Loucy (cell line): ENCODE results near the gene RANBP3.
"Not testable (repeated sequence)": the region's sequence is repeated elsewhere in the genome, so short reads cannot be mapped to it uniquely, and the experiment has no call there.

ENCODE experiments used
- EZH2phosphoT487 ChIP-seq: fragments of 200-600 bp; IDR thresholded peaks from 2 replicates; pipeline ENCODE4 v1.6.1; 2018; ENCODE audit warnings: antibody characterized with exemption, mild to moderate bottlenecking, moderate library complexity, borderline replicate concordance
- TF ChIP-seq, protein P1 (sequence below): fragments of 200-600 bp; sonication (generic); conservative IDR thresholded peaks from 2 replicates; pipeline ENCODE4 v1.5.1; 2014; ENCODE audit warnings: mild to moderate bottlenecking, antibody characterized with exemption, low read length

DNA sequence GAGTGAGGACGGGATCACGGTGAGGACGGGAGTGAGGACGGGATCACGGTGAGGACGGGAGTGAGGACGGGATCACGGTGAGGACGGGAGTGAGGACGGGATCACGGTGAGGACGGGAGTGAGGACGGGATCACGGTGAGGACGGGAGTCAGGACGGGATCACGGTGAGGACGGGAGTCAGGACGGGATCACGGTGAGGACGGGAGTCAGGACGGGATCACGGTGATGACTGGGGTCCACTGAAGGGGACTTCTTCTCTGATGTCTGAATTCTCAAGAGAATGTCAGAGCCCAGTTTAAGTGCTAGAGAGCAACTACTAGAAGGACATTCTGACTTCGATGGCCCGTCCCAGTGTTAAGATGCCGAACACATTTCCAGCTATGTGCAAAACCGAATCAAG, 46.8 kb upstream of the RANBP3 start:
- TF ChIP-seq, protein P1, sequence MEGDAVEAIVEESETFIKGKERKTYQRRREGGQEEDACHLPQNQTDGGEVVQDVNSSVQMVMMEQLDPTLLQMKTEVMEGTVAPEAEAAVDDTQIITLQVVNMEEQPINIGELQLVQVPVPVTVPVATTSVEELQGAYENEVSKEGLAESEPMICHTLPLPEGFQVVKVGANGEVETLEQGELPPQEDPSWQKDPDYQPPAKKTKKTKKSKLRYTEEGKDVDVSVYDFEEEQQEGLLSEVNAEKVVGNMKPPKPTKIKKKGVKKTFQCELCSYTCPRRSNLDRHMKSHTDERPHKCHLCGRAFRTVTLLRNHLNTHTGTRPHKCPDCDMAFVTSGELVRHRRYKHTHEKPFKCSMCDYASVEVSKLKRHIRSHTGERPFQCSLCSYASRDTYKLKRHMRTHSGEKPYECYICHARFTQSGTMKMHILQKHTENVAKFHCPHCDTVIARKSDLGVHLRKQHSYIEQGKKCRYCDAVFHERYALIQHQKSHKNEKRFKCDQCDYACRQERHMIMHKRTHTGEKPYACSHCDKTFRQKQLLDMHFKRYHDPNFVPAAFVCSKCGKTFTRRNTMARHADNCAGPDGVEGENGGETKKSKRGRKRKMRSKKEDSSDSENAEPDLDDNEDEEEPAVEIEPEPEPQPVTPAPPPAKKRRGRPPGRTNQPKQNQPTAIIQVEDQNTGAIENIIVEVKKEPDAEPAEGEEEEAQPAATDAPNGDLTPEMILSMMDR = not testable (repeated sequence)
- not testable (repeated sequence) for TF ChIP-seq EZH2phosphoT487
